Measurements from ENCODE around the gene FRMD4B.
A peak's percentile ranks its signal among the peaks of the same experiment; 100 is the strongest.

Gene FRMD4B

DNA sequence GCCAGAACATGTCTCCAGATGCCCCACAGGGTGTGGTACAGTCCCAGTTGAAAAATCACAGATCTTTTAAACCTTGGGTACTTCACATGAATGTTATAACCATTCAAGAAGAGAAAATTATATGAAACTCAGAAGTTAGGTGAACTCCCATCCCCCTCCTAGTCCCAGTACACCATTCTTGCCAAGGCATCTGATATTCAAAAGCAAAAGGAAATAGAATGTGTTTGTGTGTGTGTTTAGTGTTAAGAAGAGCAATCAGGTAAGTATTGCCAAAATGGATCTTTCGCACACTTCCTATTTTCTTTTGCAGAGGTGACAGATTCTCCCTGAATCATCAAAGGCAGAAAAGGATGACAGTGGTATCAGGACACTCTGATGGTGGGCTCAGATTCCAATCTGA lies 219.4 kb downstream of the FRMD4B start:
- no peak for DNase-seq (ENCODE audit: low spot score)

DNA sequence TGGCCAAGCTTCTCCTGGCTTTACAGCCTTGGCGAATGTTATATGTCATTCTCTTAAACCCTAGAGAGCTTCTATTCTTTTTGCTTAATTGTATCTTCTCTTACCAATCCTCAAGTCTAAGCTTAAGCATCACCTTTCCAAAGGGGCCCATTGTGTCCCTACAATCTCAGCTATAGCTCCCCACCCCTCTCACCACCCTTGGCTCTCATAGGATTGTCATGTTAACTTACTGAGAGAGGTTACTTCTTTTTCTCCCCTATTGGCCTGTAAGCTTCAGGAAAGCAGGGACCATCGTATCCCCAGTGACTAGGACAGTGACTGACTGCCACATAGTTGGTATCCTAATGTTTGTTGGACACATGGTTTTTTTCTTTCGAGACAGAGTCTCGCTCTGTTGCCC lies 220.1 kb downstream of the FRMD4B start:
- DNase-seq (ENCODE audit: low spot score) = no peak

DNA sequence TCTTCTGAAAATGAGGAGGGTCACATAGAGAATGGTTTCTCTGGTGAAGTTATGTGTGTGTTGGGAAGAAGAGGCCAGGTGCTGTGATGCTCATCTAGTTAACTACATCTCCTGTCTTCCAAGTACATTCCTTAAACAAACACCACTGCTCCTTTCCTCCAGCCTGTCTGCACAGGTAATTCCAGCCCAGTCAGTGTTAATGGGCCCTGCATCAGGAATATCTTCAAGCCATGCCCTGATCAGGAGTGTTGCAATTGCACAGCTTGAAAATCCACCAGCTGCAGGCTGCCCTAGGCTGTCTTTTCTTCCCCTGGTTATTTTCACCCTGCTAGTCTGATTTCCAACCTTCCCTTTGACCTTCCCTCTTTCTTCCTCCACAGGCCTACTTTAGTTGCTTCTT lies 221.6 kb downstream of the FRMD4B start:
- DNase-seq (ENCODE audit: low spot score) = no peak

DNA sequence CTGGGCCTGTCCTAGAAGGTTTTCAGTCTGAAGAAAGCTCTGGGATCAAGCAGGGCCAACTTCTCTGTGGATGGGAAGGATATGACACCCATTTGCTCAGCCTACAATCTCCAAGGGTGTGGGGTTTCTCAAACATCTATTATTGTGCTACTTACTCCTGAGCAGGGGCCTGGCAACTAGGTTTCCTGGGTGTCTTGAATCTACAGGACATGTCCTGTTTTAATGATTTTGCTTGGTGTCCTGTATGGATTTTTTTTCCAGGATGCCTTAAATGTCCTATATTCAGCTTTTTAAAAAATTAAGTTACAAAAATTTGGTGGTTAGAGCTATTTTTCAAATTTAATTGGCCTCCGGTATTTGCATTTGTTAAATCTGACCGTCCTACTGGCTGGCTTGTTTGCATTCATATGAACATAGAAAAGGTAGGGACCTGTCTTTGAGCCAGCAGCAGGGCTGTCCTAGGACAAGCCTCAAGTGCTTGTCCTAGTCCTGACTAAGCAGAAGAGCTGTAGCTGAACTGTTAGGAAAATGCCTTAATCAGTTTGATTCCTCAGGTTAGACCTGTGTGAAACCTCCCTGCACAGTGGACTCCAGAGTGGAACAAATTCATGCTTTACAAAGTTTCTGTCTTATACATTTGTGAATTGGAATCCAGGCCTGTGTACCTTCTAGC lies 223.4 kb downstream of the FRMD4B start:
- DNase-seq (ENCODE audit: low spot score) = no peak

DNA sequence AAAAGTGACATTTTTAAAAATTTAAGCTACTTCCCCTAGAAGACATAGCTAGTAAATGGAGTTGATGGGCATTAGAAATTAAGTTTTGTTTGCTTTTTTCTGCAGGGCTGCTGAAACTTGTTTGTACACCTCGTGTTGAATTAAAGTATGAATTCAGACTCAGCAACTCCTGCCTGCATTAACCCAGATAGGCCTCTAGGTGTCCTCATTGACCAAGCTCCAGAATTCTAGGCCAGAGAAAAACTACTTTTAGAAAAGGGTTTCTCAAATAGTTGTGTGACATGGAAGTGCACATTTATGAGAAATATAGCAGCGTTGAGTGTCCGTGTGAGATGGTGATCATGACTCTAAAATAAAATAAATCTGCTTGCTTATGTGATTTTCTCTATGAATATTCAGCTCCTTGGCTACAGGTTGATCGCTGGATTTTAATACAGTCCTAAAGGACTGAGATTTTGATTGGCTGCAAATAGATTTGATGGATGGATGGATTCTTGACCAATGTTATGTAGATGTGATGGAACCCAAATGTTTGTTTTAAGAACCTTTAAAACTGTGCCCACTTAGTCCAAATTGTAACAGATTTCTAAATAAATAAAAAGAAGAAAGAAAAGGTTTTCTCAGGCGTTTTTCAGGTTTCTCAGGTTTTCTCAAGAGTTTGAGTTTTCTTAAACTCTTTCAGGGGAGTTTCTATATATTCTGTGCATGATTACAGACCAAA lies 224.1 kb downstream of the FRMD4B start:
- peak; percentile 77 for DNase-seq (ENCODE audit: low spot score)

DNA sequence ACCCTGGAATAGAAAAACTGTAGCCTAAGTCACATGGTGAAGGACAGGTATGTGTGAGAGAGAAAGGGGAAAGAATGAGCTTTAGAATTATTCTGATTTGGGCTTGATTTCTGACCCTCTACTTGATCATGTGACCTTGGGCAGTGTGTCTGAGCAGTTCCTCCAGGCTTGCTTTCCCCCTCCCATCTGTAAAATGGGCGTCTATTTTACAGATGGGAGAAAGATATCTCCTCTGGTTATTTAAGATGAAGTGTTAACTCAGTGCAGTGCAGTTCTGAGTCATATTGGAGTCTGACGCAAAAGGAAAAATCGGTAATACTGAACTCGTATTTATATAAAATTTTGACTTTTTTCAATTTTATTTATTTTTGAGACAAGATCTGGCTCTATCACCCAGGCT lies 225.4 kb downstream of the FRMD4B start:
- no peak for DNase-seq (ENCODE audit: low spot score)

DNA sequence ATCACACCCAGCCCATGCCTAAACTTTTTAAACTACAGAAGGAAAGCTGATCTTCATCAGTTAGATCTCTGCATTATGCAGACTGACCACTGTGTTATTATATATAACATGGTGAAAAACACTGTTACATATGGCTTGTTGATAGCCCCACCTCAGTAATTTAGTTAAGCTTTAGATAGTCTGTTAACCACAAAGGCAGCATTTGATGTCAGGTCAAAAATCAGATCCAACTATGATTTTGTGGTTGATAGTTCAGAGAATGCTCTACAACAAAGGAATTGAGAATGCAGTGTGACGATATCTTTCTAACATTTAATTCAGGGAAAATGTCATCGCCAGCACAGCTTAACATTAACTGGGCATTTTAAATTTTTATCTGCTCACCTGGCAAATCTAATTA lies 225.8 kb downstream of the FRMD4B start:
- DNase-seq (ENCODE audit: low spot score) = no peak

DNA sequence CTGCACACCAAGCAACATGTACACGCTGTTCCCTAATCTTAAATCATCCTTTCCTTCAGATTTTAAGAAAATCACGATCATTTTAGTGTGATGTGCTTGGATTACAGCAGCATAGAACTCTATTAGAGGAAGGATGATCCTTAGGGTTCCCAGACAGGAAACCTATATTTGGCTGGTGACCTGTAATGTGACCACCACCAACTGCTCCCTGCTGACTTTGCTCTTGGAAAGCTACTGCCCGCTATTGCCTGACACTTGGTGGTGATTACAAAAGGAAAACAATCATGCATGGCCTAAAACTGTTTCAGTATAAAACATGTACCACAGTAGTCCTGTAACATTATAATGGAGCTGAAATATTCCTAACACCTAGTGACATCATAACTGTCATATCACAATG lies 236.3 kb downstream of the FRMD4B start:
- DNase-seq (ENCODE audit: low spot score) = no peak

DNA sequence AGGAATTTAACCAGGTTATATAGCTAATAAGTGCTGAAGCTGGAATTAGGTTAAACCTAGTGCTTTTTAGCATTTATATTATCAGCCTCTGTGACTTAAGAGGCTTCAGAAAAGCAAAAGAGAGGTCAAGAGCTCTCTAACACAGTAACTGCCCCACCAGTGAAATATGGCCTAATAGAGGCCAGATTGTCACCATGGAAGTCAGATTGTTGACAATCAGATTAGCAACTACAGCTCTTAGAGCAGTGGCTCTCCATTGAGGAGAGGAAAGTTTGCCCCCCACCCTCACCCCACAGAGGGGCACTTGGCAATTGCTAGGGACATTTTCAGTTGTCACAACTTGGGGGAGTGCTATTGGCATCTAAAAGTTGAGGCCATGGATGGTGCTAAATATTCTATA lies 240.2 kb downstream of the FRMD4B start:
- no peak for DNase-seq (ENCODE audit: low spot score)

DNA sequence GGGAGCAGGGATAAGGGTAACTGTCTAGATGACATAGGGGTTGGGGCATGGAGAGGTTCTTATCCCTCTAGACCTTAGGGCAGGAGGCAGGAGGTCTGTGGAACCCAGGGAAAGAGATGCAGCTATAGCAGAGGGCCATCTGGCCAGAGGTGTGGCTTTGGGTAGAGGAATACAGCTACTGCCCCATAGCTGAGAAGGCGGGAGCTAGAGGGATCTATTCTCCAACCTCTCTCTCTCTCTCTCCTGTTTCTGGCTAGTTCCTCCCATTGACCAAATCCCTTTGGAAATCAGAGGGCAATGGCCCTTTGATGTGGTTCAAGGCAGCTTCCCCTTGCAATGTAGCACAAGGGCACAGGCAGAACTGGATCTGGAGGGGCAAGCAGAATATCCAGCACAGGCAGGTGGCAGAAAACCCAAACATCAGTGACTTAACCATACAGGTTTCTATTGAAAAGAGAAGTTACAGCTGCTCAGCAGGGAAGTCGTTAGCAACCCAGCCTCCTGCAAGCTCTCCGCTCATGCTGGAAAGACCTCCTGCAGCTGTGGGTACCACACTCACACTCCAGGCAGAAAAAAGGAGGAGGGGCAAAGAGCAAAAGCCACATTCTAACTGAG lies 241.2 kb downstream of the FRMD4B start:
- DNase-seq (ENCODE audit: low spot score) = no peak

DNA sequence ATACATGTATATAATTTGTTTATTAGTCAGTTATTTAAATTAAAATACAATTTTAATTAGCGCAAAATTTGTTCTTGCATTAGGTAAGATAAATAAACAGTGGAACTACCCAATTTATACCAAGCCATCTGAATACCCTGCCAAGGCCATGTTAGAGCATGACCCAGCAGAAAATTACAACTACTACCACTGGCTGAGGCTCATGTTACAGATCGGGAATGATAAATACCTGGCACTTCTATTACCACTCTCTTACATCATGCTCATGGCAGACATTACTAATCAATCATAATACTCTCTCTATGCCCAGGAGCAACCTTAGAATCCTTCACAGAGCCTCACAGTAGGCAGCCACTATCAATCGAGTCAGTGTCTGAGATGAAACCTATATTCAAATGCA lies 242.3 kb downstream of the FRMD4B start:
- no peak for DNase-seq (ENCODE audit: low spot score)

DNA sequence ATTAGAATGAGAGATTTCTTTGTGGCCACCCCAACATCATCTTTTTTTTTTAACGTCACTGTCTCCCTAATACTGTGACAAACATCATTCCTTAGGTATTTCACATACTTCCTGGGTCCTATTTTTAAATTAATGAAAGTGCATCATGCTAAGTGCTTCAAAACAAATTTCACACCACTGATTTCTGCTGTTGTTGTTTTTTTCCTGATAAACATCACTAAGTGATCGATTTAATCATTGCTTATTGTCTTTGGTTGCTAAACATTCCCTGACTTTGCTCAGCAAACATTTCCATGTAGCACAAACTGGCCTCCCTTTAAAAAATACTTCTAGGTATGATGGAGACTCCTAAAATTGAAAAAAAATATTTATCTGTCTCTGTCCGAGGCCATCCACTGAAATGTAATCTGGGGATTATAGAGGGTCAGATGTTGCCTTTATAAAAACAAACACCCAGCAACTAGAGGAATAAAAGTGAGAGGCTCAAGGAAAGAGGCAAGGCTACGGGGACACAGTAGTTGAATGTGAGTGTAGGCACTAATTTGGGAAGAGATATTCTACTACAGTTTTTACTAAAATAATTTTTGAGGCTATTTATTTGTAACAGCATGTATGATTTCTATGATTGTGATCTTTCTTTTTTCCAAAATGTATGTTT lies 243.0 kb downstream of the FRMD4B start:
- DNase-seq (ENCODE audit: low spot score) = no peak

DNA sequence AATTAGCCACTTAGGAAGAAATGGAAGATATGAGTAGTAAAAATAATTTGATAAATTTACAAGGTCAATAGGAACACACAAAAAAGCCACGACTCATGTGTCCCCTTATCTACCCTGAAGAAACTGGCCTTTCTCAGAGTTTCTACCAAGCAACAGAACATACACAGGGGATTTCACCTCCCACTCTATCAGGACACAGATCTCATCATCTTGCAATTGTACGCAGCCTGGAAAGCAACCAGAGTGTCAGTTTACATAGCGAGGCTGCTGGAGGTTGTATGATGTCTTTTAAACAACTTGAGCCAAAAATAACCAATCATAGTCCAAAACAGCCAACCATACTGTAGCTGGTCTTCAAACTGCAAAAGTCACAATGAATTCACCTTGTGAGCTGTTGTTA lies 243.8 kb downstream of the FRMD4B start:
- no peak for DNase-seq (ENCODE audit: low spot score)

DNA sequence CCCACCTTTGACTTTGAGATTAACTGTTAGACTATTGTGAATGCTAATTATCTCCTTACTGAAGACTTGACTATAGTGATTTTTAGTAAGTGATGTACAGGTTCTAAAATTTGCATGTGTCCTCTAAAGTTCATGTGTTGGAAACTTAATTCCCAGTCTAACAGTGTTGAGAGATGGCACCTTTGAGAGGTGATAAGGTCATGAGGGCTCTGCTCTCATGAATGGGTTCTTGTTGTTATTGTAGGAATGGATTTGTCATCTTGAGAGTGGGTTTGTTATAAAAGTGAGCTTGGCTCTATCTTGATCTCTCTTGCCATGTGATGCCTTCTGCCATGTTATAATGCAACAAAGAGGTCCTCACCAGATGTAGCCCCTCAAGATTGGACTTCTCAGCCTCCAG lies 244.6 kb downstream of the FRMD4B start:
- DNase-seq (ENCODE audit: low spot score) = no peak

DNA sequence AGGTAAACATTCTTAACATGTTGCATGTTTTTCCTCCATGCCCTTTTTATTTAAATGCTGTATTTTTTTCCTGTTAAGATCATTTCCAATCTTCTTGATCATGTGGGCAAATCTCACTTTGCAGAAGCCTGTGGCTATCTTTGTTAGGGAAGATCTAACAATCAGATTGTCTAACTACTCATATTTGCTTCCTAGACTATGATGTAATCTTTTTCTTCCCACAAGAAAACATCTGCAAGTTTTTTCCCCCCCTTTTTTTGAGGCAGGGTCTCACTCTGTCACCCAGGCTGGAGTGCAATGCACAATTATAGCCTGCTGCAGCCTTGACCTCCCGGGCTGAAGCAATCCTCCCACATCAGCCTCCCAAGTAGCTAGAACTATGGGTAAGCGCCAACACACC lies 248.5 kb downstream of the FRMD4B start:
- no peak for DNase-seq (ENCODE audit: low spot score)

DNA sequence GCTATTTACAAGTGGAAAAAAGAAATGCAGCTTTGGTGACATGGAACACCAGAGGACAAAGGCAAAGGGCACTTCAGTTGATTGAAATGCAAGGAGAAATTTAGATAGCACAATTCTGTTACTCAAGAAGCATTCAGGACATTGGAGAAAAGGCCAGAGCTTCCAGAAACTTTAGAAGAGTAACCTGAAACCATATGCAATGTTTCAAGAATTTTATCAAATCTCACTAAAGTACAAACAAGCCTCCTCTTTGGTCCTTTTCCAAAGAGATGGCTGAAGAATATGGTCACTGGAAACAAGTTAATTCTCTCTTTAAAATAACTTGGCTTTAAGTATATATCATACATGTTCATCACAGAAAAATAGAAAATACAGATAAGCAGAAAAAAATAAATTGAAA lies 248.9 kb downstream of the FRMD4B start:
- no peak for DNase-seq (ENCODE audit: low spot score)

DNA sequence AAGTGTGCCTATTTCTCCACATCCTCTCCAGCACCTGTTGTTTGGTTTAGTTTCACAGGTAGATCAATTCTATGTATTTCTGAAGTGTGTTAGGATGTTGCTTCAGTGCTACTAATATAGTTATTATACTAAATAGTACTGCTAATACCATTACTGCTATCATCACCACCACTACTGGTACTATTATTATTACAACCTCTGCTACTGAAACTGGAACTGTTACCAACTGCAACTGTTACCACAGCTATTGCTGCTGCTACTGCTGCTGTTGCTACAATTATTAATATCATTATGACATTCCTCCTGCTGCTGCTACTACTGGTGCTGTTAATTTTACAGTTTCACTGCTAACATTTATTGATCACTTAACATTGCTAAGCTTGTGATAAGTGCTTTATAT lies 255.2 kb downstream of the FRMD4B start:
- no peak for DNase-seq (ENCODE audit: low spot score)

DNA sequence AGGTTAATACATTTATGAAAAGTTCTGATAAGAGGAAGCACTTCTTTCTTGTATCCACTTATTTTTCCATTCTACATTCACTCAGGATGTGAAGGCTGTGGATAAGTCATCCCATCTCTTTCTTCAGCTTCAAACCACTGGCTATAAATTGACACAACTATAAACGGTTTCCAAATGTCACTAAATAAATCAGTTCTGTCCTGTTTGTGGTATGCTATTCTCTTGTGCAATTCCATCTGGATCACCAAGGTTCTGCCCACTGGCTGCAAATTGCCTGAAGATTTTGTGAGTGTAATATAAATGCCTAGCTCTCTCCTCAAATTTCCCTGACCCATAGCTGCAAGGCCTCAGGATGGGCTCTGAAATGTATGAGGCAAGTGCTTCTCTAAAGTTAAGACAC lies 256.4 kb downstream of the FRMD4B start:
- peak; percentile 42 for DNase-seq (ENCODE audit: low spot score)

DNA sequence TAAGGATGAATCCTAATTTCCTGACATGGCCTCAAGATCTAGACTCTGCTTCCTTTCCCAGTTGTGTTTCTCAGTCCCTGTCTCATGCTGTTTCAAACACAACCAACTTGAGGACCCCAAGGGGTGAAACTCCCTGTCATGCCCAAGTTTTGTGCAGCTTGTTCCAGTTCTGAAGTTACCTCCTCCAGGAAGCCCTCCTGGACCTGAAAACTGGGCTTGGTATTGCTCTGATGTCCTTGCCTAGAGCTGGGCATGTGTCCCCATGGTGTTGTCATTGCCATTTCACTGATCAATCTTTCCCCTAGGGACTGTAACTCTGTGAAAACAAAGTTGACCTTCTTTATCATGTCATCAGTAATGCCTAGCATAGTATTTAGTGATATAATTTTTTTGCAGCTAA lies 257.4 kb downstream of the FRMD4B start:
- no peak for DNase-seq (ENCODE audit: low spot score)

DNA sequence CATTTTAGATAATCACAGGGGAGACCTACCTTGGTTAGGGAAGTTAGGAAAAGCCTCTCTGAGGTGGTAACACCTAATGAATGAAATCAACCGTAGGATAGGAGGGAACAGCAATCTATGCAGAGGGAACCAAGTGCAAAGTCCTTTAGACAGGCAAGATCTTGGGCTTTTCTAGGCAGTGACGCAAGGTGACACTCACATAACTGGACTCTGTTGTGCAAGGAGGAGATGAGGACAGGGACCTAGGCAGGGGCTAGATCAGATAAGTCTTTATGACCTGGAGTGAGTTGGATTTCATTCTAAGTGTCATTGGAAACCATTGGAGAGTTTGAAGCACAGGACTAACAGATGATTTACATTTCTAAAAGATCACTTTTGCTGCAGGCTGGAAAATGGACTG lies 258.9 kb downstream of the FRMD4B start:
- no peak for DNase-seq (ENCODE audit: low spot score)

DNA sequence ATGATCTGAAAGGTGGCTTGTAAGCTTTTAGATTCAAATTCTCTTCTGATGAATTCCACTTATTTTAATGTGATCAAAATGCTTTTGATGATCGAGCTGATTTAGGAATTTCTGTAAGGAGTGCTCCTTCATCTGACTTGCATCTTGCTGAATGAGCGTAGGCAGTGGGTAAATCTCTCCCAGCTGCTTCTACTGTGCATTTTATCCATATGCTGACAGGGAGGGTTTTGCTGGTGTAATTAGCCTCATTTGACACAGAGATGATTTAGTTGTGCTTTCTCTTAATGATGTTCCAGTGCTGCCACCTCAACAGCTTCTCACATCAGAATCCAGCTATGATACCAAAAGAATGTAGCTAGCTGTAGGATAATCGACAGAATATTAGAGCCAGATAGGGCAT lies 259.7 kb downstream of the FRMD4B start:
- DNase-seq (ENCODE audit: low spot score) = no peak

DNA sequence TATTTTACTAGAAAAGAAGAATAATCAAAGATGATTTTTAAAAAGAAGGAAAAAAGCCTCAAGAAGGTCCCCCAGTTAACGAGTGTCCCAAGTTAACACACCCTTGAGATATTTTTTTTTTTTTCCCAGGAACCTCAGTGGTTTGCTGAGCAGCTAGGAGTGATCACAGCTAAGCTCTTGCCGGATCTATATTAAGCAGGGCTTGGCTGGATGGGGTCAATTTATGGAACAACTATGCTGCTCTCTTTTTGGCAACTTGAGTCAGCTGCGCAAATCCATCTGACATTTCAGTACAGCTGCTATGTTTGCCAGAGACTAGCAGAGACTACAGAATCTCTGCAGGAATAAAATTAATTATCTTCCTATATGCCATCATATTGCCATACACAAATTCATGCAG lies 263.5 kb downstream of the FRMD4B start, which contains the start of gene LMOD3:
TSS of gene LMOD3 (minus strand) at position 193 of the 400 bp plus-strand sequence. CDS start 209 bp downstream, outside the sequence.
- DNase-seq (ENCODE audit: low spot score) = no peak

DNA sequence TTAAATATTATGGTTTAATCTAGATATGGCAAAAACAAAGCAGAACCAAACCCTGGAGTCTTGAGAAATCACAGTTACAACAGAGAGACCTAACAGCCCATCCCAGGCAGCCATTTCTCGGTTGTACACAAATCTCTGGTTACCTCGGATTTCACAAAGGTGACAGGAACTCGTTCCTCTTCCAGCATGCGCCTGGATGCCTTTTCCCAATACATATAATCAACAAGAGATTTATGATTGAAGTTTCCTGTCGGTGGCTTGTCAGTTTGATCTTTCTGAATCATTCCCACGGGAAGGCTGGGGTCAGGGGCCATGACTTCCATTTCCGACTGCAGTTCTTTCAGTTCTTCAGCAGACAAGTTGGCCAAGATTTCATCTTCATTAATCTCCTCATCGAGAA lies 263.9 kb downstream of the FRMD4B start:
- DNase-seq (ENCODE audit: low spot score) = no peak
